IPS-20b (cell line): Measurements from ENCODE around the gene MRPS23.

ENCODE experiments used
- H3K27ac ChIP-seq: one replicate; pipeline ENCODE4 v1.5.1; 2013; ENCODE audit warnings: low read length
- H3K27me3 ChIP-seq: 2 replicates; pipeline ENCODE4 v1.6.1; 2013; ENCODE audit warnings: mild to moderate bottlenecking, low read length, inconsistent platforms; ENCODE audit not compliant: insufficient read depth
- H3K36me3 ChIP-seq: 2 replicates; pipeline ENCODE4 v1.6.1; 2013; ENCODE audit warnings: low read depth, mild to moderate bottlenecking, inconsistent platforms, low read length, moderate library complexity; ENCODE audit not compliant: insufficient read depth
- H3K4me1 ChIP-seq: 2 replicates; pipeline ENCODE4 v1.6.1; 2013; ENCODE audit warnings: mild to moderate bottlenecking, control low read depth, inconsistent platforms, low read length, moderate library complexity; ENCODE audit not compliant: insufficient read depth
- H3K4me3 ChIP-seq: 2 replicates; pipeline ENCODE4 v1.5.1; 2013; ENCODE audit warnings: mild to moderate bottlenecking, low read length, inconsistent platforms
- H3K9ac ChIP-seq: 2 replicates; pipeline ENCODE4 v1.6.1; 2013; ENCODE audit warnings: low read depth, mild to moderate bottlenecking, inconsistent platforms, low read length, moderate library complexity
- H3K9me3 ChIP-seq: 2 replicates; pipeline ENCODE4 v1.6.1; 2013; ENCODE audit warnings: mild to moderate bottlenecking, low read depth, low read length, inconsistent platforms; ENCODE audit not compliant: insufficient read depth

Gene MRPS23

DNA sequence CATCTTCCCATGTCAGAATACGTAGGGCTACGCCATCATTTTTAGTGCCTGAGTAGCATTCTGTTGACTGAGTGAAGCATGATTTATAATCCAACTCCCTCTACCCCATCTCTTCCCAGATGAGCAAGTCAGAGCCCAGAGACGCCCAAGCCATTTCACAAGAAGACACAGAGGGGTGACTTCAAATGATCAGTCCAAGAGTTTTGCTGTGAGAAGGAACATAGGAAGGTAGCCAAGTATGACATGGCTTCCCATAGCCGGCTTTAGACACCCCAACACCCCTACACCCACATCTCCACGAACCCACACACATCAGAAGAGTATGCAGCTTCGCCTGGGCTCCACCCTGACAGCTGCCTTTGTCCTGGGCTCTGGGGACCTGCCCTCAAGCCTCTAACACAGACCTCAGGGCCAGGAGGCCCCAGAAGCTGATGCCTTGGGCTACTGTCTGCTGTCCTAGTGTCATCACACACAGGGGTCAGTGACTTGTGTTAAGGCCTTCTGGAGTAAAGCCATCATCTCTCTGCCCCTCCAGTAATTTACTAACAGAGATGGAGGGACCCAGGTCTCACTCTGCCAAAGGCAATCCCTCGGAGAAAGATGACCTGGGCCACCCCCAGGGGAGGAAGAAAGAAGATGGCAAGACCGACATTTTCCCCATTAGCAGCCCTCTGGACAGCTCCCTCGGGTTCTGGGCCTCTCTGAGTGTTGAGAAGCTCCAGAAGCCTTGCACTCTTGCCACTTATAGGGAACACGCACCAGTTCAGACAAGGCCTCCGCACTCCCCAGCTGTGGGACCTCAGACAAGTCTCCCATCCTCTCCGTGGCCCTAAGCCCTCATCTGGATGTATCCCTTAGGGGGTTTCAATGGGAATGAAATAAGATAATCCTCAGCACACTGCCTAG, 38.7 kb upstream of the MRPS23 start:
- Histone ChIP-seq H3K9ac (no peak overlapping the region), H3K27ac (no peak overlapping the region), H3K27me3 (no peaks in the 10 kb centered on the region), H3K4me1 (peaks cover 10% of the 10 kb centered on the region), H3K36me3 (no peaks in the 10 kb centered on the region), H3K9me3 (no peaks in the 10 kb centered on the region), H3K4me3 (no peak overlapping the region)

- Histone ChIP-seq H3K9ac (no peak overlapping the region), H3K27ac (no peak overlapping the region), H3K9me3 (no peaks in the 10 kb centered on the region), H3K4me3 (no peak overlapping the region), H3K36me3 (no peaks in the 10 kb centered on the region), H3K27me3 (no peaks in the 10 kb centered on the region), H3K4me1 (no peaks in the 10 kb centered on the region)
These were observed 37.3 kb upstream of the MRPS23 start for GRCh38 chr17:57887161-57887560.

- Histone ChIP-seq H3K4me3 (no peak overlapping the region), H3K27ac (no peak overlapping the region), H3K36me3 (no peaks in the 10 kb centered on the region), H3K9me3 (no peaks in the 10 kb centered on the region), H3K4me1 (peaks cover 11% of the 10 kb centered on the region; the same call in 1 of the 2 replicates), H3K9ac (no peak overlapping the region), H3K27me3 (no peaks in the 10 kb centered on the region)
These were observed 36.2 kb upstream of the MRPS23 start for GRCh38 chr17:57886020-57886419.

- H3K27ac ChIP-seq = no peak overlapping the region
- H3K9ac ChIP-seq = no peak overlapping the region
- H3K27me3 ChIP-seq = no peaks in the 10 kb centered on the region
- no peaks in the 10 kb centered on the region for H3K36me3 ChIP-seq
- H3K4me1 ChIP-seq = peaks cover 13% of the 10 kb centered on the region; the same call in 1 of the 2 replicates
- H3K4me3 ChIP-seq = no peak overlapping the region
- H3K9me3 ChIP-seq = no peaks in the 10 kb centered on the region
These were observed 35.5 kb upstream of the MRPS23 start for GRCh38 chr17:57885148-57885915.

DNA sequence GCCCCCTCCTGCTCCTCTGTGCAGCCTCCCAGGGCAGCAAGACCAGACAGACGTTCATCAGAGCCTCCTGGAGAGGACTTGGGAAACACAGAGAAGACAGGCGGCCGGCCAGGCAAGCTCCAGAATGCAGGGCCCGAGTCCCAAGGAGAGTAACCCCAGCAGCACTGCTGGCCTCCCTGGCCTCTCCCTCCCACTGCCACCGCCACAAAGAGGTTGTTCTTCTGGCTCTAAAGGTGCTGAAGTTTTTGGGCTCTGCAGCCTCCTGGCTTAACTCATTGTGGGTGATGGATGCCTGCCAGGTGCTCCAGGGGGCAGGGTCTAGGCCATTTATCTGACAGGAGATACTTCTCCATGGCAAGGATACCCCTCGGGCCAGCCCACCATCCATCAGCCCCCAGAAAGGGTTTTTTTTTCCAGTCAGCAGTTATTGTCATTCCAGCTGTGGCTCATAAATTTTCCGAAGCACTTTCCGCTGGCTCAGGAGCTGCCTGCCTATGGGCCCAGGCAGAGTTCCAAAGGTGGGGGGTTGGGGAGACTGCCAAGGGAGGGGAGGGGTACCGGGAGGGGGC, 32.0 kb upstream of the MRPS23 start:
- Histone ChIP-seq H3K9ac (0 out of 2 replicates have a peak overlapping the region, but pooled peaks have one; percentile 16), H3K36me3 (no peaks in the 10 kb centered on the region), H3K27me3 (peaks cover 12% of the 10 kb centered on the region), H3K9me3 (no peaks in the 10 kb centered on the region), H3K27ac (no peak overlapping the region), H3K4me1 (peaks cover 31% of the 10 kb centered on the region), H3K4me3 (no peak overlapping the region)

GRCh38 chr17:57881143-57881542, 31.3 kb upstream of the MRPS23 start:
- no peaks in the 10 kb centered on the region for H3K9me3 ChIP-seq
- no peaks in the 10 kb centered on the region for H3K36me3 ChIP-seq
- no peak overlapping the region for H3K4me3 ChIP-seq
- peaks cover 38% of the 10 kb centered on the region for H3K4me1 ChIP-seq
- no peak overlapping the region for H3K27ac ChIP-seq
- H3K27me3 ChIP-seq = peaks cover 19% of the 10 kb centered on the region
- 0 out of 2 replicates have a peak overlapping the region, but pooled peaks have one; percentile 16 for H3K9ac ChIP-seq

GRCh38 chr17:57880086-57880456, 30.2 kb upstream of the MRPS23 start:
- Histone ChIP-seq H3K9ac (no peak overlapping the region), H3K27me3 (peaks cover 22% of the 10 kb centered on the region), H3K9me3 (no peaks in the 10 kb centered on the region), H3K36me3 (no peaks in the 10 kb centered on the region), H3K4me3 (no peak overlapping the region), H3K4me1 (peaks cover 48% of the 10 kb centered on the region), H3K27ac (no peak overlapping the region)

DNA sequence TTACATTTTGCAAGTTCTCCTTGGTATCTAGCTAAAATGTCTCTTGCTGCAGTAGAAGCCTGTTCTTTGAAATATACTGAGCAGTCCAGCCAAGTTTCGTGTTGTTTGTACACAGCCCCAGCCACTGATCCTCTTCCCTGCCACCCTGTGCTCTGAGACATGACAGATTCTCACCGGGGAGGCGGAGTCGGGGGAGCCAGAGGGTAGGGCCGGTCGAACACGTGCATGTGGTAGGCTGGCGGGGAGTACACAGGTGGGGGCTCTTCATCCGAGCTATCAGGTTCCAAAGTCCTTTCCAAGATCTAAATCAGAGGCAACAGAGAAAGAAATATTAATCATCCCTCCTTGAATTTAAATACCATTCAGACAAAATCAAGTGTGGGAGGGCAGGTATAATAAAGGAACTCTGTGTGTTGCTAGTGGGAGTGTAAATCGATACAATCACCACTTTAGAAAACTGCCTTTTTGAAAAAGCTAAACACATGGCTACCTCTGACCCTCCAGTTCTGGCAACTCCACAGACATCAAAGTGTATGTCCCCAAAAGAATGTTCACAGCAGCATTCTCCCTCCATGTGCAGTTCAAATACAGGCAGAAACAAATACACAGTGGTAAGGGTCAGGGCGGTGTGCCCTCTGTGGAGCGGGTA, 29.7 kb upstream of the MRPS23 start:
- H3K27me3 ChIP-seq = peaks cover 24% of the 10 kb centered on the region
- no peaks in the 10 kb centered on the region for H3K9me3 ChIP-seq
- H3K4me1 ChIP-seq = peaks cover 51% of the 10 kb centered on the region
- H3K9ac ChIP-seq = no peak overlapping the region
- H3K4me3 ChIP-seq = 0 out of 2 replicates have a peak overlapping the region, but pooled peaks have one; percentile 13
- H3K27ac ChIP-seq = no peak overlapping the region
- no peaks in the 10 kb centered on the region for H3K36me3 ChIP-seq

GRCh38 chr17:57877803-57878377, 28.0 kb upstream of the MRPS23 start:
- H3K27me3 ChIP-seq = peaks cover 40% of the 10 kb centered on the region
- H3K36me3 ChIP-seq = no peaks in the 10 kb centered on the region
- peaks cover 61% of the 10 kb centered on the region for H3K4me1 ChIP-seq
- no peaks in the 10 kb centered on the region for H3K9me3 ChIP-seq
- no peak overlapping the region for H3K4me3 ChIP-seq
- H3K9ac ChIP-seq = no peak overlapping the region
- H3K27ac ChIP-seq = no peak overlapping the region

DNA sequence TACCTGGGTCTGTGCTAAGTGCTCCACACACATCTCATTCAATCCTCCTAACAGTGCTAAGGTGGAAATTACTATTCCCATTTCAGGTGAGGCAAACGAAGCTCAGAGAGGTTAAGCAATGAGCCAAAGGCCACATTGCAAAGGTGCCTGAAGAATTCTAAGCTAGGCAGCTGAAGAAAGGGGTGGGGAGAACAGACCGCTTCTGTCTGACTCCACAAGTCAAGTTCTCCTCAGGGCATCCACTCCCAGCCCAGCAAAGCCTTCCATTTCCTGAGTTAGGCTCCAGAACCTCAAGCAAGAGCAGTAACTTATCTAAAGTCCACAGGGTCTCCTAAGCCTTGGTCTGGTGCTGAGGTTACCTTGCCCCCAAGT, 27.0 kb upstream of the MRPS23 start:
- H3K9ac ChIP-seq = no peak overlapping the region
- H3K36me3 ChIP-seq = no peaks in the 10 kb centered on the region
- H3K4me1 ChIP-seq = peaks cover 59% of the 10 kb centered on the region
- H3K4me3 ChIP-seq = no peak overlapping the region
- H3K9me3 ChIP-seq = no peaks in the 10 kb centered on the region
- H3K27ac ChIP-seq = no peak overlapping the region
- peaks cover 41% of the 10 kb centered on the region for H3K27me3 ChIP-seq
